GM19025 (cell line): ENCODE measurements around the gene TEX14.
A peak's percentile ranks its signal among the peaks of the same experiment; 100 is the strongest.
"Not testable (repeated sequence)": the region's sequence is repeated elsewhere in the genome, so short reads cannot be mapped to it uniquely, and the experiment has no call there.

Source experiments
- ATAC-seq: cut with Tn5 transposase; IDR thresholded peaks from one replicate; pipeline ENCODE4 v1.9.1; 2021; ENCODE audit warnings: mild to moderate bottlenecking, low read depth, moderate library complexity; ENCODE audit not compliant: unreplicated experiment

Gene TEX14

GRCh38 chr17:58568044-58568799 is 123.6 kb downstream of the TEX14 start:
- no peak for ATAC-seq

DNA sequence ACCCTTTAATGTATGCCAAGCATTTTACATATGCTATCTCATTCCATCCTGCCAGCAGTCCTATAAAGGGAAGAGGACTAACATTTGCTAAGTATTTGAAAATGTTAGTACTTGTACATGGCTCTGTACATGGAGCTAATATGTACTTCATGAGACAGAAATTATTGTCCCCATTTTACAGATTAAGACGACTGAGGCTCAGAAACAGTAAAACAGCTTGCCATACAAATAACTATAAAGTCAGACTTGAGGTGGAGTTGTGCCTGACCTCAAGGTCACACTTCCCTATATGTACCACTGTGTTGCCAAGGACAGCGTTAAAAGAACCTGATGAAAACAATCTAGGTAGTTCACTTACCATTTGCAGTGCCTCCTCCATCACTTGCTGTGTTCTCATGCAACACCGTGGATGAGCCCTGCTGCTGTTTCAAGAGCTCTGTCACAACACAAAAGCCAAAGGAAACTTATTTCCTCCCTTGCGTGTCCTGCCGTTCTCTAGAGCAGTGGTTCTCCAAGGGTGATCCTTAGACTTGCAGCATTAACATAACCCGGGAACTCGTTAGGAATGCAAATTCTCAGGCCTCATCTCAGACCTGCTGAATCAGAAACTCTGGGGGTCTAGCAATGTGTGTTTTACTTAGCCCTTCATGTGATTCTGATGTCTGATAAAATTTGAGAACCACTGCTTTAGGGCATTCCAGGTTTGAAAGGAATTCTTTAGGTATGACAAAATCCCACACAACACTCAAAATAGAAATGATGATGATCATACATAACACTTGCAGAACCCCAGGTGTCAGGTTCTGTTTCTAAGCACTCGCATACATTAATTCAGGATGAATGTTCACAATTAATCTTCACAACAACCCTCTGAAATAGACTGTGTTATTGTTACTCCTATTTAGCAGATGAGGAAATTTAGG is 126.2 kb downstream of the TEX14 start:
- no peak for ATAC-seq

GRCh38 chr17:58564971-58565370 is 126.9 kb downstream of the TEX14 start:
- no peak for ATAC-seq

DNA sequence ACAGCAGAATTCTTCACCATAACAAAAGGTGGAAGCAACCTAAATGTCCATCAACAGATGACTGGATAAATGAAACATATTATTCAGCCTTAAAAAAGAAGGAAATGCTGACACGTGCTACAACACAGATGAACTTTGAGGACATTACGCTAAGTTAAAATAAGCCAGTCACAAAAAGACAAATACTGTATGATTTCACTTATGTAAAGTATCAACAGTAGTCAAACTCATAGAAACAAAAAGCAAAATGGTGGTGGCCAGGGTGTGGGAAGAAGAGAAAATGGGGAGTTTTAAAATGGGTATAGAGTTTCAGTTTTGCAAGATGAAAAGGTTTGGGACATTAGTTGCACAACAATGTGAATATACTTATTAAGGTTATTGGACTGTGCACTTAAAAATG is 127.6 kb downstream of the TEX14 start:
- ATAC-seq: no peak

- ATAC-seq: no peak
Measured at GRCh38 chr17:58560511-58560910, 131.3 kb downstream of the TEX14 start.

GRCh38 chr17:58557981-58558380 is 133.9 kb downstream of the TEX14 start:
- ATAC-seq: no peak

GRCh38 chr17:58556833-58557250 is 135.0 kb downstream of the TEX14 start:
- no peak for ATAC-seq

DNA sequence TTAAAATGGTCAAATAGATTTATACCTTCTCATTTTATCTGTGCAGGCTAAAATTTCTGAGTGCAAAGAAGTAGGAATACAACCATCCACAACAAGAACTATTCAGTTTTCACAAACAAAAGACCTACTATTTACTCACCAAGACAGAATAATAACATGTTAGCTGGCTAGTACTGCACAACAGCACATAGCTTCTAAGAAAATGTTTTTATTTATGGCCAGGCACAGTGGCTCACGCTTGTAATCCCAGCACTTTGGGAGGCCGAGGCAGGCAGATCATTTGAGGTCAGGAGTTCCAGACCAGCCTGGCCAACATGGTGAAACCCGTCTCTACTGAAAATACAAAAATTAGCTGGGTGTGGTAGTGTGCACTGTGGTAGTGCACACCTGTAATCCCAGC is 136.7 kb downstream of the TEX14 start:
- not testable (repeated sequence) for ATAC-seq

- no peak for ATAC-seq
Measured at GRCh38 chr17:58541249-58541648, 150.6 kb downstream of the TEX14 start.

DNA sequence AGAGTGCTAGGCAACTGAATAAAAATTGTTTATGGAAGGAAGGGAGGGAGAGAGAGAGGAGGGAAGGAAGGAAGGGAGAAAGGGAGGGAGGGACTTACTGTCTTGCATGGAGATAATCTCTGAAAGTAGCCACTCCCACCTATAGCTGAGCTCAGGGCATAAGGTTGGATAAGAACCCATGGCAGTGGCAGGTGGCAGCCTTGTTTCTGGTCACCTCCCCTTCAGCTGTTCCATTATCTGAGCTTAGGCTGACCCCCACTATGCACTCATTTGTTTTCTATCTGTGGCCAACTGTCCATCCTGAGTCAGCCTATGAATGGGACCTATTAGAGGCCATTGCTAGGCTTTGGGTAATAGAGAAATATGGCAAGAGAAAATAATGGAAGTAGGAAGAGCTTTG is 152.1 kb downstream of the TEX14 start:
- ATAC-seq: no peak

GRCh38 chr17:58538811-58539409 is 152.9 kb downstream of the TEX14 start:
- ATAC-seq: no peak

GRCh38 chr17:58537266-58537665 is 154.6 kb downstream of the TEX14 start:
- ATAC-seq: no peak

DNA sequence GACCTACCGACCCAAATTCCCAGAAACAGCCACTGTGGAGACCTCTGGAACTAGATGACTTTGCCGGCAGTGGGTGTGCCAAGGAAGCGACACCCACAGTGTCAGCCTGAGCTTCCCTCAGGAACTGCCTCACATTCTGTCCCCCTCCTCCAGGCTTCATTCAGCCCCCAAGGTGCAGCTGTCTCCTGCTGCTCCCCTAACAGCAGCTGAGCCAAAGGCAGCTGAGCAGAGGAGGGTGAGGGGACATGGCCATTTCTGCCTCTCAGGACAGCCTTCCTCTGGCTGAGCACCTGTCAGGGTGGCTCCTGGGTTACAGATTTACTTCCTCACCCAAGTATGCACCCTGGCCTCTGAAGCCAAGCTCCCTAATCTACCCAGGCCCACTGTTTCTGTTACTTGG is 155.3 kb downstream of the TEX14 start:
- ATAC-seq: no peak

- ATAC-seq: no peak
Measured at GRCh38 chr17:58535431-58535830, 156.4 kb downstream of the TEX14 start.

DNA sequence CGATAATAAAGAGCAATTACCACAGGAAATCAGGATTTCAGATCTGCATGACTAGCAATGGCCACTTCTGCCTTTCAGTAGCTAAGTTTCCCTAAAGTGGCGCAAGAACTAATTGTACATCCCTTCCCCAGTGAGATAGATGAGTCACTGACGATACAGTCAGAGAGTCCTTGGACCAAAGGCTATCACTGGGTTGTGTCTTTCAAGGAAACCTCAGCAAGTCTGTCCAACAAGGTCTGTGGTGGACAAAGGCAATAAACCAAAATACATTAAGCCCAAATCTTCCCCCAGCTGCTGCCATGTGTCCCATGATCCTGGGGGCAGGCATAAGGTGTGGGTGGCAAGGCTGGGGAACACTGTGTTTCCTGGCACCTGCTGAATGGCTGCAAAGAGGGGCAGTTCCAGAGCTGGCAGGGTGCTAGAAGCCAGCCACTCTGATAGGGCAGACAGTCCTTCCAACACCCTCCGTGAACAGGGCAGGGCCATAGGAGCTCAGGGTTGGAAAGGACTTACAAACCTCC is 156.9 kb downstream of the TEX14 start:
- no peak for ATAC-seq

DNA sequence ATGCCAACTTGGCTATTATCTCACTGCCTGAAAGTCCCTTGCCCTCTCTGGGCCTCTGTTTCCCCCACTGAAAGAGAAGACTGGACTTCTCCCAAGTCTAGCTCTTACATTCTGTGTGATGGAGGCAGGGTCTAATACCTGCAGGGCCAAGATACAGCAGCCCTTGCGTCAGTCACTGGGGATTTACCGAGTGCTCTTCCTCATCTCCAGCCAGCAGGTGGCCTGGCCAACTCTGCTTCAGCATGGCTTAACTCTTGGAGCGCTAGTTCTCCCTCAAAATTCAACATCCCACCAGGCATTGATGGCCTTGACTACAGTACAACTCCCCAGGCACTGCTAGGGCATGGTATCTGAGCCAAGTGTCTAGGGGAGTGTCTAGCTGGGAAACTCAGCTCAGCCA is 157.5 kb downstream of the TEX14 start:
- ATAC-seq: no peak

- ATAC-seq: no peak
Measured at GRCh38 chr17:58533616-58534188, 158.1 kb downstream of the TEX14 start.

DNA sequence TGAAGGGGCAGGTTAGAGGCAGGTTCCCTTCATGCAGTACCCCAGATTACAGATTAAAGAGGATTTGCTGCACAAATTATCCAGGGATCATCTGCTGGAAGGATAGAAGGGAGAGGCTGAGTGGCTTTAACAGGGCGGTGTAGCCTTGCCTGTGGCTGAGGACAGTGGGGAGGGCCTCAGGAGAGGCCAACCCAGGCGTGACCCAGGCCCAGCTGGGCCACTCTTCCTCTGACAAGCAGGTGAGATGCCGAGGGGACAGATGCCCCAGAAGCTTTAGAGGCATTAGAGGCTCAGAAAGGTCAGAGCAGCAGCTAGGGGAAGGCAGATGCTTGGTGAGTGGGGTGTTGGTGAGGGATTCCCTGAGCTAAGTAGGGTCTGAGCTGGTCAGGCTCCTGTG is 159.3 kb downstream of the TEX14 start:
- ATAC-seq: no peak

GRCh38 chr17:58531661-58532554 is 159.9 kb downstream of the TEX14 start:
- ATAC-seq: peak; percentile 59

DNA sequence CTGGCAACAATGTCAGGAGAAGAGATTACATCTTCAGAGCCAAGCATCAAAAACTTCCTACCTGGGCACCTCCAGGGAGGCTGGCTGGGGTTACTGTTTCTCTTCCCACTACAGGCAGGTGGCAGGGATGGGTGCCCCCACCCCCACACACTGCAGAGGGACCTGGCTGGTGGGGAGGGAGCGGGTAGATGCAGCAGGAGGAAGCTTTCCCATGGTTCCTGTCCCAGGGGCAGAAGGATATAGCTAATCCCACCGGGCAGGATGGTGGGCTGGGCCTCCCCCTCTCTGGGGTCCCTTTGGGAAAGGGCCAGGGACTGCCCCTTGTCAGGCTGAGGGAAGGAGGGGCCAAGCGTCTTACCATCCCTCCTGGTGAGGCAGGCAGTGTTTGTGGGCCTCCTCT is 160.7 kb downstream of the TEX14 start:
- ATAC-seq: no peak
